H1 (cell line): Measurements from ENCODE around the gene UNC93A. TPM values are rescaled to one million over a fixed set of nuclear protein-coding genes. Genes with fewer than 3 reads are reported as not detected.

Source experiments
- CTCF ChIA-PET: fragments of 300-600 bp; sonication (Branson Sonifier 250); formaldehyde crosslinking; loops from one replicate; lab custom pipeline; 2021; ENCODE audit not compliant: partially characterized antibody; lab: Charles Lee
- POLR2A ChIA-PET: fragments of 300-600 bp; sonication (Branson Sonifier 250); formaldehyde crosslinking; loops from one replicate; lab custom pipeline; 2021; ENCODE audit warnings: inconsistent platforms; ENCODE audit not compliant: partially characterized antibody; lab: Charles Lee
- DNase-seq, 2 experiments: peaks; one replicate each; pipeline versions ENCODE4 v3.0.0 to v3.0.0-alpha.2; 2010 to 2022; ENCODE audit warnings: low spot score in 2 of 2, low read depth in 1 of 2, mixed read lengths in 1 of 2
- FAIRE-seq: peaks from 2 replicates; lab custom pipeline; 2011; peaks lifted over from hg19 to GRCh38; lab: Jason Lieb, UNC
- H2AFZ ChIP-seq: 2 replicates; pipeline ENCODE4 v1.8.1; 2012; ENCODE audit warnings: low read length, inconsistent platforms
- H2AK5ac ChIP-seq: 2 replicates; pipeline ENCODE4 v1.6.1; 2013; ENCODE audit warnings: low read depth, low read length
- H2BK120ac ChIP-seq: replicated peaks from 2 replicates; pipeline ENCODE3; 2013; ENCODE audit warnings: low read depth, low read length, inconsistent platforms
- H2BK12ac ChIP-seq: 2 replicates; pipeline ENCODE4 v1.6.1; 2013; ENCODE audit warnings: low read depth, low read length
- H2BK15ac ChIP-seq: 2 replicates; pipeline ENCODE4 v1.6.1; 2013; ENCODE audit warnings: low read length
- H2BK20ac ChIP-seq: 2 replicates; pipeline ENCODE4 v1.6.1; 2013; ENCODE audit warnings: low read length
- H2BK5ac ChIP-seq: 2 replicates; pipeline ENCODE4 v1.6.1; 2013; ENCODE audit warnings: low read depth, low read length
- H3K14ac ChIP-seq: 2 replicates; pipeline ENCODE4 v1.6.1; 2013; ENCODE audit warnings: inconsistent platforms; ENCODE audit not compliant: insufficient read length
- H3K18ac ChIP-seq: 2 replicates; pipeline ENCODE4 v1.6.1; 2013; ENCODE audit warnings: low read length; ENCODE audit errors: extremely low read depth
- H3K23ac ChIP-seq: 2 replicates; pipeline ENCODE4 v1.6.1; 2013; ENCODE audit warnings: inconsistent platforms; ENCODE audit not compliant: insufficient read length
- H3K23me2 ChIP-seq: 2 replicates; pipeline ENCODE4 v1.6.1; 2013; ENCODE audit warnings: low read depth, low read length
- H3K27ac ChIP-seq: 2 replicates; pipeline ENCODE4 v1.6.1; 2011; ENCODE audit warnings: low read depth, low read length, inconsistent platforms
- H3K27me3 ChIP-seq, 4 experiments: replicated peaks in 1 of 4; 1 replicate in 1 of 4; 2 replicates in 3 of 4; pipeline versions ENCODE4 v1.6.1 to v1.8.1; 2011 to 2013; ENCODE audit warnings: low read length in 3 of 4, mild to moderate bottlenecking in 3 of 4, inconsistent platforms in 2 of 4, mixed read lengths in 2 of 4, moderate library complexity in 1 of 4; ENCODE audit not compliant: control insufficient read depth in 3 of 4, insufficient read depth in 3 of 4; ENCODE audit errors: extremely low read depth in 1 of 4
- H3K36me3 ChIP-seq, 4 experiments: 2 replicates each; pipeline versions ENCODE4 v1.6.1 to v1.8.1; 2011 to 2013; ENCODE audit warnings: mild to moderate bottlenecking in 4 of 4, low read length in 3 of 4, moderate library complexity in 2 of 4, control low read depth in 1 of 4, inconsistent platforms in 1 of 4; ENCODE audit not compliant: insufficient read depth in 4 of 4, control insufficient read depth in 2 of 4
- H3K4ac ChIP-seq: replicated peaks from 2 replicates; pipeline ENCODE3; 2013; ENCODE audit warnings: low read length, low read depth, mixed read lengths, inconsistent platforms; ENCODE audit not compliant: insufficient read length
- H3K4me1 ChIP-seq, 4 experiments: replicated peaks in 1 of 4; 1 replicate in 1 of 4; 2 replicates in 3 of 4; pipeline versions ENCODE4 v1.6.1 to v1.8.1; 2011 to 2013; ENCODE audit warnings: low read length in 3 of 4, inconsistent platforms in 2 of 4, mixed read lengths in 1 of 4; ENCODE audit not compliant: insufficient read depth in 4 of 4, control insufficient read depth in 3 of 4
- H3K4me2 ChIP-seq, 2 experiments: 2 replicates each; pipeline versions ENCODE4 v1.6.1 to v1.8.1; 2011 to 2013; ENCODE audit warnings: low read depth in 2 of 2, low read length in 2 of 2, control low read depth in 1 of 2, inconsistent platforms in 1 of 2, mild to moderate bottlenecking in 1 of 2; ENCODE audit not compliant: insufficient read depth in 1 of 2
- H3K4me3 ChIP-seq, 4 experiments: fragments of 200-600, 300-600 bp in 1 of 4; sonication (generic), shearing (Covaris generic), sonication (Bioruptor Twin) in 1 of 4; 2 replicates each; pipeline versions ENCODE4 v1.5.1 to v1.8.1; 2011 to 2016; ENCODE audit warnings: low read length in 4 of 4, low read depth in 3 of 4, control low read depth in 2 of 4, inconsistent platforms in 2 of 4, mild to moderate bottlenecking in 2 of 4, mixed read lengths in 1 of 4, moderate library complexity in 1 of 4; ENCODE audit not compliant: insufficient read depth in 2 of 4; ENCODE audit errors: extremely low read depth in 1 of 4
- H3K56ac ChIP-seq: replicated peaks from 2 replicates; pipeline ENCODE3; 2013; ENCODE audit warnings: low read depth, mild to moderate bottlenecking, mixed read lengths, low read length, inconsistent platforms; ENCODE audit not compliant: insufficient read length
- H3K79me1 ChIP-seq: 2 replicates; pipeline ENCODE4 v1.6.1; 2013; ENCODE audit warnings: low read depth, low read length, control low read depth
- H3K79me2 ChIP-seq, 2 experiments: 2 replicates each; pipeline versions ENCODE4 v1.6.1 to v1.8.1; 2012 to 2013; ENCODE audit warnings: low read length in 2 of 2, mild to moderate bottlenecking in 2 of 2, inconsistent platforms in 1 of 2; ENCODE audit not compliant: insufficient read depth in 2 of 2, control insufficient read depth in 1 of 2
- H3K9ac ChIP-seq, 4 experiments: replicated peaks in 1 of 4; 1 replicate in 1 of 4; 2 replicates in 3 of 4; pipeline versions ENCODE4 v1.6.1 to v1.8.1; 2011 to 2013; ENCODE audit warnings: low read depth in 3 of 4, low read length in 3 of 4, control low read depth in 2 of 4, mild to moderate bottlenecking in 2 of 4, moderate library complexity in 2 of 4, inconsistent platforms in 1 of 4; ENCODE audit errors: extremely low read depth in 1 of 4
- H3K9me3 ChIP-seq, 2 experiments: 2 replicates each; pipeline versions ENCODE4 v1.6.1 to v1.8.1; 2012 to 2013; ENCODE audit warnings: mild to moderate bottlenecking in 2 of 2, moderate library complexity in 2 of 2, control low read depth in 1 of 2, inconsistent platforms in 1 of 2, low read depth in 1 of 2, low read length in 1 of 2, mixed read lengths in 1 of 2; ENCODE audit not compliant: insufficient read depth in 2 of 2
- H4K20me1 ChIP-seq, 2 experiments: replicated peaks in 1 of 2; 2 replicates each; pipeline versions ENCODE3 to v1.8.1; 2011 to 2013; ENCODE audit warnings: inconsistent platforms in 2 of 2, low read length in 2 of 2, mild to moderate bottlenecking in 1 of 2; ENCODE audit not compliant: insufficient read depth in 2 of 2, control insufficient read depth in 1 of 2
- H4K5ac ChIP-seq: 2 replicates; pipeline ENCODE4 v1.6.1; 2013; ENCODE audit warnings: low read length, low read depth, mixed read lengths, inconsistent platforms; ENCODE audit not compliant: insufficient read length
- H4K8ac ChIP-seq: 2 replicates; pipeline ENCODE4 v1.8.0; 2013; ENCODE audit warnings: mild to moderate bottlenecking, moderate library complexity, low read length, inconsistent platforms; ENCODE audit not compliant: insufficient read depth; ENCODE audit errors: extremely low read depth
- H4K91ac ChIP-seq: replicated peaks from 2 replicates; pipeline ENCODE3; 2013; ENCODE audit warnings: low read length, mixed read lengths, inconsistent platforms; ENCODE audit not compliant: insufficient read length
- ATF2 ChIP-seq: IDR thresholded peaks from 2 replicates; pipeline ENCODE4 v1.6.1; 2012; ENCODE audit warnings: low read length, inconsistent platforms
- BCL11A ChIP-seq, 2 experiments: IDR thresholded peaks; one replicate each; pipeline ENCODE4 v1.6.1; 2011; ENCODE audit warnings: low read depth in 2 of 2, low read length in 2 of 2, mild to moderate bottlenecking in 2 of 2
- GTF2F1 ChIP-seq: IDR thresholded peaks from 2 replicates; pipeline ENCODE4 v1.6.1; 2012; ENCODE audit warnings: low read depth, low read length, improper control_type of control experiment, borderline replicate concordance
- MAX ChIP-seq: IDR thresholded peaks from 2 replicates; pipeline ENCODE4 v1.6.1; 2012; ENCODE audit warnings: inconsistent platforms
- SP4 ChIP-seq: IDR thresholded peaks from 2 replicates; pipeline ENCODE4 v1.6.1; 2012; ENCODE audit warnings: low read length, inconsistent platforms
- TBP ChIP-seq: IDR thresholded peaks from 2 replicates; pipeline ENCODE4 v1.6.1; 2011; ENCODE audit warnings: low read depth, low read length, improper control_type of control experiment
- WGBS, 2 experiments: shearing (Covaris generic) in 1 of 2; methylation state at CpG; one replicate each; pipeline versions ENCODE4 v1.1.6 to v1.1.7; 2013 to 2015; ENCODE audit warnings: low lambda C conversion rate in 2 of 2, mixed read lengths in 2 of 2, inconsistent platforms in 1 of 2, low coverage in 1 of 2, missing lambda C conversion rate in 1 of 2; ENCODE audit not compliant: insufficient replicate concordance in 2 of 2, insufficient coverage in 1 of 2, insufficient read length in 1 of 2; ENCODE audit errors: extremely low coverage in 1 of 2, missing lambda C conversion rate in 1 of 2; 5-methylcytosine and 5-hydroxymethylcytosine counted together
- polyA plus RNA-seq, 7 experiments: library from polyadenylated mRNA; depleted of rRNA in 3 of 7; stranded (reverse) in 5 of 7; unstranded in 2 of 7; fragments of >200 nt in 5 of 7; fragments of 200-250 nt in 2 of 7; gene quantifications; 1 replicate in 5 of 7; 2 replicates in 1 of 7; 4 replicates in 1 of 7; pipeline versions ENCODE4 v1.2.1 to v1.2.3, GENCODE V29; 2011 to 2013; ENCODE audit warnings: missing spikeins in 2 of 7, mixed read lengths in 2 of 7
- total RNA-seq: library from RNA; stranded (reverse); fragmentation: NEBNext Ultra II Directional; extraction: Animal tissue kit (Norgen Biotek cat#: 25700); gene quantifications from 2 replicates; pipeline ENCODE4 v1.2.1, GENCODE V29; 2021

Gene UNC93A
- total and polyA plus RNA-seq, 2 of the 8 experiments (the other 6 are each of a cell fraction or from before 2014, with no cell fraction given), result 0.39 TPM; not detected in 1

- Histone ChIP-seq H3K9me3 (no peaks in the 10 kb centered on the region; a peak in 1 of 4 replicates), H2BK15ac (0 out of 2 replicates have a peak overlapping the region, but pooled peaks have one; percentile 18), H3K23me2 (no peaks in the 10 kb centered on the region), H3K79me1 (no peaks in the 10 kb centered on the region), H2AK5ac (0 out of 2 replicates have a peak overlapping the region, but pooled peaks have one; percentile 54), H3K56ac (no peak overlapping the region), H3K4ac (peak overlapping the region; percentile 62), H4K20me1 (no peaks in the 10 kb centered on the region), H3K79me2 (no peaks in the 10 kb centered on the region), H2BK120ac (no peak overlapping the region), H2BK5ac (peak overlapping the region; percentile 77; the same call in 1 of the 2 replicates), H4K5ac (no peak overlapping the region), H3K4me3 (no peak overlapping the region), H2BK12ac (peak overlapping the region; percentile 93), H2AFZ (no peak overlapping the region), H4K8ac (no peak overlapping the region), H3K4me1 (peaks cover 4 to 16% (median 10%) of the 10 kb centered on the region in 4 experiments; a peak in 5 of 7 replicates), H2BK20ac (peak overlapping the region; percentile 87; the same call in 1 of the 2 replicates), H3K4me2 (no peak overlapping the region), H3K14ac (no peak overlapping the region), H3K27me3 (no peaks in the 10 kb centered on the region; a peak in 2 of 7 replicates), H3K23ac (no peak overlapping the region), H4K91ac (peak overlapping the region; percentile 89), H3K9ac (no peak overlapping the region), H3K18ac (peak overlapping the region; percentile 36), H3K27ac (no peak overlapping the region), H3K36me3 (no peaks in the 10 kb centered on the region)
- TF ChIP-seq TBP, result no peak
- TF ChIP-seq MAX, result no peak
- no peak for TF ChIP-seq ATF2
- TF ChIP-seq BCL11A (IDR thresholded peaks at IDR 0.05; ENCODE audit: low read depth in 2 of 2, low read length in 2 of 2), result no peak
- no peak for TF ChIP-seq SP4
- TF ChIP-seq GTF2F1, result no peak
- POLR2A ChIA-PET, result interaction anchor here (1.3 kb wide), 1 partner anchor 61 kb away, joined by 7 read pairs; no protein-coding TSS in a partner anchor
- CTCF ChIA-PET, result interaction anchor here (0.7 to 2.5 kb wide), 11 partner anchors 10 to 296 kb away, joined by 3 to 19 read pairs (median 4); no protein-coding TSS in a partner anchor
- WGBS, 2 experiments, result 92% methylated on average over 15 of the region's 15 CpGs; no CpG with 5 or more reads in 1 of the 2 experiments
- FAIRE-seq (no peak), DNase-seq (no peak)
Observed at GRCh38 chr6:167285077-167285770, 5.9 kb upstream of the UNC93A start.
